Measurements from ENCODE around the gene TMEM82. TPM values are rescaled to one million over a fixed set of nuclear protein-coding genes. Genes with fewer than 3 reads are reported as not detected.

Gene TMEM82
- total and polyA plus RNA-seq, 2 experiments from 2014 or later, result 0.42 TPM; not detected in 1

- Histone ChIP-seq H3K27ac (ENCODE audit: low read depth) (no peak overlapping the region), H3K4me3 (no peak overlapping the region), H3K9me2 (ENCODE audit: insufficient read depth) (no peaks in the 10 kb centered on the region), H3K27me3 (ENCODE audit: insufficient read depth) (no peaks in the 10 kb centered on the region), H3K36me3 (ENCODE audit: insufficient read depth) (no peaks in the 10 kb centered on the region), H3K79me2 (replicated peaks; ENCODE audit: insufficient read depth) (no peaks in the 10 kb centered on the region), H3F3A (replicated peaks; ENCODE audit: low read depth) (no peaks in the 10 kb centered on the region), H4K20me1 (replicated peaks; ENCODE audit: insufficient read depth) (no peaks in the 10 kb centered on the region), H3K4me2 (no peak overlapping the region), H3K4me1 (ENCODE audit: insufficient read depth) (no peaks in the 10 kb centered on the region; the same call in 1 of the 2 replicates), H2AFZ (no peak overlapping the region)
- TF ChIP-seq NANOG (IDR thresholded peaks at IDR 0.05; ENCODE audit: borderline replicate concordance) (no peak), POLR2AphosphoS5 (IDR thresholded peaks at IDR 0.05; ENCODE audit: low read depth) (no peak), JUNB (IDR thresholded peaks at IDR 0.05; ENCODE audit: unreplicated experiment) (no peak), ZNF114 (CRISPR knock-in tag; IDR thresholded peaks at IDR 0.05) (no peak), CTCF (conservative IDR thresholded peaks at IDR 0.05; ENCODE audit: low read depth in 2 of 2) (no peak), ZNF331 (CRISPR knock-in tag; IDR thresholded peaks at IDR 0.05; ENCODE audit: low read depth) (no peak), CREB1 (CRISPR knock-in tag; IDR thresholded peaks at IDR 0.05; ENCODE audit: low read depth) (no peak), STAT1 (IDR thresholded peaks at IDR 0.05; ENCODE audit: unreplicated experiment) (no peak), EZH2phosphoT487 (IDR thresholded peaks at IDR 0.05; ENCODE audit: unreplicated experiment) (no peak), ZNF462 (CRISPR knock-in tag; IDR thresholded peaks at IDR 0.05) (no peak), REST (IDR thresholded peaks at IDR 0.05; ENCODE audit: unreplicated experiment) (no peak), EZH2 (IDR thresholded peaks at IDR 0.05; ENCODE audit: low read depth, unreplicated experiment) (no peak)
- TF ChIP-seq, protein P1, sequence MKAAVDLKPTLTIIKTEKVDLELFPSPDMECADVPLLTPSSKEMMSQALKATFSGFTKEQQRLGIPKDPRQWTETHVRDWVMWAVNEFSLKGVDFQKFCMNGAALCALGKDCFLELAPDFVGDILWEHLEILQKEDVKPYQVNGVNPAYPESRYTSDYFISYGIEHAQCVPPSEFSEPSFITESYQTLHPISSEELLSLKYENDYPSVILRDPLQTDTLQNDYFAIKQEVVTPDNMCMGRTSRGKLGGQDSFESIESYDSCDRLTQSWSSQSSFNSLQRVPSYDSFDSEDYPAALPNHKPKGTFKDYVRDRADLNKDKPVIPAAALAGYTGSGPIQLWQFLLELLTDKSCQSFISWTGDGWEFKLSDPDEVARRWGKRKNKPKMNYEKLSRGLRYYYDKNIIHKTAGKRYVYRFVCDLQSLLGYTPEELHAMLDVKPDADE (IDR thresholded peaks at IDR 0.05), result no peak
- Mint-ChIP-seq H3K9me3 (no peaks in the 10 kb centered on the region), H3K27me3 (ENCODE audit: insufficient read depth, low read depth, poor library complexity) (peaks cover 9% of the 10 kb centered on the region), H3K4me1 (peaks cover 2% of the 10 kb centered on the region; the same call in 2 of the 3 replicates), H3K36me3 (ENCODE audit: low read depth) (no peaks in the 10 kb centered on the region), H3K4me3 (no peak overlapping the region), H3K27ac (no peak overlapping the region)
- DNase-seq (ENCODE audit: low spot score) (no peak), ATAC-seq (no peak)
Measured at GRCh38 chr1:15748264-15748663, 6.0 kb downstream of the TMEM82 start.

Measured in GM23338 (cell line).